ENCODE measurements around the gene VIL1.

Gene VIL1

GRCh38 chr2:218406209-218406948 lies 12.5 kb upstream of the VIL1 start:
- DNase-seq (ENCODE audit: low read depth in 3 of 3): peak; percentile 90 to 95 (median 91)

DNA sequence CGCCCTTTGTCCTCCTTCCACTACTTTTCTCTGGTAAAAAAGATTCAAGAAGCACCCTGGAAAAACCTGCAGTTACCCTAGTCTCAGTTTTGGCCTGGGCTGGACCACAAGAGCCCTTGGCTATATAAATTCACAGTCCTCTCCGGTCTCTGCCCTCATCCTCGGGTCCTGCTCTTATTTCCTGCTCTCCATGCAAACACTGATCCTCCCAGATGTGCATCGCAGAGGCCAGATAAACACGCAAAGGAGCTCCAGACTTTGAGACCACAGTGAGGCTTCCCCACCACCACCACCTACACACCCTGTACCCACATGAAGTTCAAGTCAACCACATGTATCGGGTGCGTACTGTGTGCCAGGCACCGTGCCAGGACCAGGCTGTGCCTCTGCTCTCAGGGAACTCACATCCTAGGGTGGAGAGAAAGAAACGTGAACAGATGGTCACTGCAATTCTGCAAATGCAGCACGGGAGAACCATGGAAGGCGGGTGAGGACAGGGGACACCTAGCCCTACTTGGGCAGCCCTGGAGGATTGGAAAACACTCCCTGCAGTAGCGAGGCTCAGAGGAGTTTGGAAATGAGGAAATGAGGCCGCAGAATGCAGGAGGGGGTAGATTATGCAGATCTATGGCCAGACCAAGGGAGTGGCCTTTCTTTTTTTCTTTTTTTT lies 11.8 kb upstream of the VIL1 start:
- peak in 2 of 3 donors; percentile 18 to 51 for DNase-seq (ENCODE audit: low read depth in 3 of 3)

DNA sequence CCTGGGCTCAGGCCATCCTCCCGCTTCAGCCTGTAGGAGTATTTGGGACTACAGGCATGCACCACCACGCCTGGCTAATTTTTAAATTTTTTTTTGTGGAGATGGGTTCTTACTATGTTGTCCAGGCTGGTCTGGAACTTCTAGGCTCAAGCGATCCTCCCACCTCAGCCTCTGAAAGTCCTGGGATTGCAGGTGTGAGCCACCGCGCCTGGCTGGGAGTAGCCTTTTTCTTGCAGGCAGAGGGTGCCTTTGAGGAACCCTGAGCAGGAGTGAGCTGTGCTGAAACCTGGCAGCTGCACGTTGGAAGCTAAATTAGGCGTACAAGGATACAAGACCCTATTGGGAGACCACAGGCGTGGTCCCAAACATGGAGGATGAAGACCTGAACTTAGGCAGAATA lies 11.2 kb upstream of the VIL1 start:
- DNase-seq (ENCODE audit: low read depth in 3 of 3): no peak

DNA sequence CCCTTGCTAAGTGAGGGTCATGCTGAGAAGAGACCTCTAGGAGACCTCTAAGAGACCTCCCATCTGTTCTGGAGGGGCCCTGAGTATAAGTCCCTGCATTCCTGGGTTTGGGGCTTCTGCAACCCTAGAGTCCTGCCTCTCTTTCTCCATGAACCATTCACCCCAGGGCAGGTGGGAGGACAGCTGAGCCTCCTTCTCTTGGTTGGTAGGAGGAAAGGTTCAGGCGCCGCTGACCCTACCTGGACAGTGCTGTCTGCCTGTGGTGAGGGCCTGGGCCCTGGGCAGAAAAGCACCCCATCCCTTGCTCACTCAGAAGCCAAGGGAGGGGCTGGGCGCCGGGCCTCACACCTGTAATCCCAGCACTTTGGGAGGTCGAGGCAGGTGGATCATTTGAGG lies 604 bp upstream of the VIL1 start:
- DNase-seq (ENCODE audit: low read depth in 3 of 3): no peak

- DNase-seq (ENCODE audit: low read depth in 3 of 3): no peak
These were observed 800 bp downstream of the VIL1 start for GRCh38 chr2:218419630-218420216.

DNA sequence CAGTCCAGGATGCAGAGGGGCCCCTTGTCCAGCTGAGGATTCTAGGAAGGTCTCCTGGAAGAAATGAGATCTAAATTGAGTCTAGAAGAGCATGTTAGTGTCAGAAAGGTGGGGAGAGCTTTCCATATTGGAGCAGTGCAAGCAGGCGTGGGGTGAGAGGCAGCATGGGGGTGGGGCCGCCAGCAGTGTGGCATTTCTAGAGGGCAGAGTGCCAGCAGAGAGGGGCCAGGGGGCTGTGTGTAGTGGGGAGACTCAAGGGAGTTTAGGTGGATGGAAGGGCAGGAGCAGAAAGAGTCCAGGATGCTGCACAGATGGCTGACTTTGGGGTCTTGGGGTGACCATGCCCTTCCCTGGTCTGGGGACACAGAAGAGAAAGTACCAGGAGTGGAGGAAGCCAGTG lies 2.1 kb downstream of the VIL1 start:
- DNase-seq (ENCODE audit: low read depth in 3 of 3): no peak

- DNase-seq (ENCODE audit: low read depth in 3 of 3): no peak
These were observed 3.6 kb downstream of the VIL1 start for GRCh38 chr2:218422403-218423086.

- DNase-seq (ENCODE audit: low read depth in 3 of 3): no peak
These were observed 4.7 kb downstream of the VIL1 start for GRCh38 chr2:218423584-218423983.

DNA sequence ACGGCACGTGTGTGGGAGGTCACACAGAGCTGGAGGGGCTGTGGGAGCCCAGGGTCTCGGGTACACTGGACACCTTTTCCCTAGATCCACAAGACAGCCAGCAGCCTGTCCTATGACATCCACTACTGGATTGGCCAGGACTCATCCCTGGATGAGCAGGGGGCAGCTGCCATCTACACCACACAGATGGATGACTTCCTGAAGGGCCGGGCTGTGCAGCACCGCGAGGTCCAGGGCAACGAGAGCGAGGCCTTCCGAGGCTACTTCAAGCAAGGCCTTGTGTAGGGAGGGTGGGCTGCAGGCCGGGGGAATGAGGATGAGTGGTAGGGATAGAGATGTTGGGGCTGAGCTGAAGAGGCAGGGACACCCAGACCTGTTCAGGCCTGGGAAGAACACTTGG lies 6.6 kb downstream of the VIL1 start:
- DNase-seq (ENCODE audit: low read depth in 3 of 3): no peak

DNA sequence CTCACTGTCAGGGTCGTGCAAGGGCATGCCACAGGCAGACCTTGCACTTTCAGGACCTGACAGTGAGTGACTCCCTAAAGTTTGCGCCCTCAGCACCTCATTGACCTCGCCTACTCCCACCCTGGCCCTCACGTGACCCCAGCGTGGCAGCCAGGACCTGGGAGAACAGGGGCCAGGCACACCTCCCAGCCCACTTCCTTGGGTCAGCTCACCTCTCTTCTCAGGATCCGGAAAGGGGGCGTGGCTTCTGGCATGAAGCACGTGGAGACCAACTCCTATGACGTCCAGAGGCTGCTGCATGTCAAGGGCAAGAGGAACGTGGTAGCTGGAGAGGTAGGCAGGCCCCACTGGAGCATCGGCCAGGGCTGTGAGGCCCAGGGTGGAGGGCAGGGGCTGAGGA lies 8.8 kb downstream of the VIL1 start:
- DNase-seq (ENCODE audit: low read depth in 3 of 3): no peak

DNA sequence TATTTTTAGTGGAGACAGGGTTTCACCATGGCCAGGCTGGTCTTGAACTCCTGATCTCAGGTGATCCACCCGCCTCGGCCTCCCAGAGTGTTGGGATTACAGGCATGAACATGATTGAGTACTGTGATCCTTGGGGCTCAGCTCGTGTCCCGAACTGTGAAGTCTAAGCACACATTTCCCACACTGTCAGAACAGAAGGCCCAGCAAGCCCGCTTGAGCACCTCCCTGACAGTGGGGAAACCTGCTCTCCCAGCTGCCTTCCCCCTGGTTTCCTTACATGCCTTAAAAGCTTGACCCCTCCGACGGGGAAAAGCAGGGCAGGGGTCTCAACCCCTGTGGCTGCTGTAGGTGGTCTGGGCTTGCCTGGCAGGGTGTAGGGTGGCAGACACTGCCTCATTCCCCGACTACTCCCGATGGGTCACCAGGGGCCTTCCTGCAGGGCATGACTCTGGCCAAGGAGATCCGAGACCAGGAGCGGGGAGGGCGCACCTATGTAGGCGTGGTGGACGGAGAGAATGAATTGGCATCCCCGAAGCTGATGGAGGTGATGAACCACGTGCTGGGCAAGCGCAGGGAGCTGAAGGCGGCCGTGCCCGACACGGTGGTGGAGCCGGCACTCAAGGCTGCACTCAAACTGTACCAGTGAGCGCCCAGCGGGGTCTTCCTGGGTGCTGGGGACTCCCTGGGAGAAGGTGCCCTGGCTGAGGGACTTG lies 10.1 kb downstream of the VIL1 start:
- no peak for DNase-seq (ENCODE audit: low read depth in 3 of 3)

DNA sequence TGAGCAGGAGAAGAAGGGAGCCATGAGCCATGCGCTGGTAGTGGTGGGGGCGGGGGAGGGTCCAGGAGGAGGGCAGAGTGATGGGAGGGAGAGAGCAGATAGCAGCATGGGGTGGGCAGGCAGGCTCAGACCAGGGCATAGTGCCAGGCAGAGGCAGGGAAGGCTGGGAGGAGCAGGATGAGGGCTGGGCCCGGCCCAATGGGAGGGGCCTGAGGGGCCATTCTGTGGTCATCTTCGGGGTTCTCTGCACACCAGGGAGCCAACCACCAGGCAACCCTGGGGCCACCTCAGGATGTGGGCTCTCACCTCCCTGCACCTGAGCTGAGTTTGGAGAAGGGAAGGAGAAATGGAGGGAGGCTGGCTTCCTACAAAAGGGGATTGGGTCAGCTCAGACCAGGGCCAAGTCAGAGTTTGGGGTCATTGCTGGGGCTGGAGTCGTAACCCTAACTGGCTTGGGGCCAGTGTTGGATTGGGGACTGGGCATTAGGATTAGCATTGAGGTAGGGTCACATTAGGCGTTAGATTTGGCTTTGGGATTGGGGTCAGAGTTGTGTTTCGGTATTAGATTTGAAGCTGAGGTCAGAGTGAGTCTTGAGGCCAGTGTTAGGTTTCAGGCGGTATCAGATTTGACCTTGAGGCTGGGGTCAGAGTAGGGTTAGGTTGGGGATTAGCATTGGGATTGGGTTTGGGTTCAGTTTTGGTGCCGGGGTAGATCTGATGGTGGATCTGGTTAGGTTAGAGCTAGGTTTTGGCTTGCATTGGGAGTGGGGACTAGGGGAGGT lies 11.2 kb downstream of the VIL1 start:
- DNase-seq (ENCODE audit: low read depth in 3 of 3): no peak

GRCh38 chr2:218430721-218431120 lies 11.8 kb downstream of the VIL1 start:
- no peak for DNase-seq (ENCODE audit: low read depth in 3 of 3)

DNA sequence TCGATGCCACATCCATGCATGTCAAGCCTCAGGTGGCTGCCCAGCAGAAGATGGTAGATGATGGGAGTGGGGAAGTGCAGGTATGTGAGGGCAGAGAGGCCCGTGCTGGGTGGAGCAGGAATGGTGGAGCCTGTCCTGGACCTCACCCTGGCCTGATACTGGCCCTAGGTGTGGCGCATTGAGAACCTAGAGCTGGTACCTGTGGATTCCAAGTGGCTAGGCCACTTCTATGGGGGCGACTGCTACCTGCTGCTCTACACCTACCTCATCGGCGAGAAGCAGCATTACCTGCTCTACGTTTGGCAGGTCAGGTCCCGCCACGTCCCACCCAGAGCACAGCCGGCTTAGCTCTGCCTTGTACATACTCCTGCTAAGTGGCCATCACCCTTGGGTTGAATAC lies 13.0 kb downstream of the VIL1 start:
- DNase-seq (ENCODE audit: low read depth in 3 of 3): no peak

GRCh38 chr2:218432676-218433365 lies 13.9 kb downstream of the VIL1 start:
- no peak for DNase-seq (ENCODE audit: low read depth in 3 of 3)

- DNase-seq (ENCODE audit: low read depth in 3 of 3): no peak
These were observed 15.5 kb downstream of the VIL1 start for GRCh38 chr2:218434456-218434855.

- DNase-seq (ENCODE audit: low read depth in 3 of 3): no peak
These were observed 16.4 kb downstream of the VIL1 start for GRCh38 chr2:218435003-218435982.

GRCh38 chr2:218436992-218437391 lies 18.1 kb downstream of the VIL1 start:
- DNase-seq (ENCODE audit: low read depth in 3 of 3): no peak

GRCh38 chr2:218437969-218438368 lies 19.0 kb downstream of the VIL1 start:
- DNase-seq (ENCODE audit: low read depth in 3 of 3): no peak
